Glomerular endothelial cell (primary cell): ENCODE measurements around the gene YWHAQ. TPM values are rescaled to one million over a fixed set of nuclear protein-coding genes. Genes with fewer than 3 reads are reported as not detected.
"Not testable (repeated sequence)": the region's sequence is repeated elsewhere in the genome, so short reads cannot be mapped to it uniquely, and the experiment has no call there.

Experiments
- DNase-seq: peaks from one replicate; pipeline ENCODE4 v3.0.0-alpha.2; 2011; ENCODE audit warnings: low read depth, low spot score; ENCODE audit errors: extremely low read depth
- total RNA-seq: library from RNA; depleted of rRNA; stranded (reverse); fragments of >200 nt; gene quantifications from 2 replicates; pipeline ENCODE4 v1.2.3, GENCODE V29; 2015

The YWHAQ gene
- total RNA-seq, 1 donor from 2014 or later = 305 TPM

DNA sequence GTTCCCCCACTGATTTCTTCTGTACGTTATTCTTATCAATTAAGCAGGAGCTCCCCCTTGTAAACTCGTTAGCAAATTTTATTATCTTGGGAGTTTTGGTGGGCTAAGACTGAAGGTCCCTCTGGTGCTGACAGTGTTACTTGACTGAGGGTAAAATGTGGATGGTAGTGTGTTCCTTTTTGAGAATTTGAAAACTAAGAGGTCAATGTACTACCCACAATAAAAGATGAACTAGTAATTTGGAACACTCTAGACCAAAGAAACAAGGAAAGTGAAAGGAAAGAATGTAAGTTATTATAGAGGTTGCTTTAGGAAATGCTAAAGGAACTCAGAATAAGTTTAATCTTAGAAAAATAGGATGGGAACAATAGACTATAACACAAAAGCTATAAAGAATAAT lies 35.1 kb downstream of the YWHAQ start:
- DNase-seq = no peak

DNA sequence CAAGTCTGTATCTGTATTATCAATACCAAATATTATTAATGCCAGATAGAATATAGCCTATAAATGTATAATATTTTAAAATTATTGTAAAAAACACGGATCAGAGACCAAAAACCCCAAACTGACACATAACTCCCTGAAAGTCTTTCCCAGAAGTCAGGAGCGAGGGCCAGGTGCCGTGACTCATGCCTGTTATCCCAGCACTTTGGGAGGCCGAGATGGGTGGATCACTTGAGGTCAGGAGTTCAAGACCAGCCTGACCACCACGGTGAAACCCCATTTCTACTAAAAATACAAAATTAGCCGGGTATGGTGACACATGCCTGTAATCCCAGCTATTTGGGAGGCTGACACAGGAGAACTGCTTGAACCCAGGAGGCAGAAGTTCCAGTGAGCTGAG lies 35.5 kb downstream of the YWHAQ start:
- not testable (repeated sequence) for DNase-seq

DNA sequence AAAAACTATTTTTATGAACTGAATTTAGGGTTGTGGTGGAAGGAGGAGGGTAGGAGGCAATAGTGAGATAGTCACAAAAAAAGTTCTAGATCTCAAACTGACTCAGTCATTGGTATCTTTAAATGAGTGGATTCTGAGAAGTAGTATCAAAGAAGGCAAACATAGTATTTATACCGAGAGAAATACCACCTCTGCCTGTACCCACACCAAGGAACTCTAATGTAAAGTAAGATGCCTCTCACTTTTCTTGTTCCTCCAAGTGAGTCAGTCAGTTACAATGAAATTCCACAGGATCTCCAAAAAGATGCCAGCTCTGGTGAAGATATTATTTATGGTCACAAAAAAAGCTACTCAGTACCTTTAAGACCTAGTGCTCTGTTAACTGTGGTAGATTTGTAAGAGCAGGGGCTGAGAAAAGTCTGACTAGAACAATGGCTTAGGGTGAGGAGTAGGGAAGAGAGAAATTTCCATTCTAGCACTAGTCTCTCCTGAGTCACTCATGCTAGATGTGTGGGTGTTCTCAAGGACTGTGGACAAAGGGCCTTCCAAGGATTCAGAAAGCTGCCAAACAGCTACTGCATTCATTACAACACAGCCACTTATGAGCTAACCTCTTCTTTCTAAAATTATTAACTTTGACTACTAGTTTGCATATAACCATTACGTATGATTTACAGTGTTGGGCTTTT lies 36.3 kb downstream of the YWHAQ start:
- DNase-seq = peak; percentile 20

DNA sequence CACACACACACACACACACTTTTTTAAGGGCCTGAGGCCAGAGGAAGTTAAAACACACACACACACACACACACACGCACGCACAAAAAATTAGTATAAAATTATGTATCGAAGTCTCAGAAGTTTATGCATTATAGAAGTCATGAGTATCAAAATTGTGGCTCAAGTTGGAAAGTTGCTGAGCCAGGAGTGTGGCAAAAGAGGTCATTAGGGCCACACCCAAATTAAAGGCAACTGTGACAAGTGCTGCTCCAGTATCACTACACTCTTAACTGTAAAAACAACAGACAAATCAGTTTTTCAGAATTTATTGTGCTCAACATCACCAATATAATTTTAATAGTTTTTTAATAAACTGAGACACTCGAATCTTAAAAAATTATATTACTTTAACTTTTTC lies 36.9 kb downstream of the YWHAQ start:
- DNase-seq = no peak

DNA sequence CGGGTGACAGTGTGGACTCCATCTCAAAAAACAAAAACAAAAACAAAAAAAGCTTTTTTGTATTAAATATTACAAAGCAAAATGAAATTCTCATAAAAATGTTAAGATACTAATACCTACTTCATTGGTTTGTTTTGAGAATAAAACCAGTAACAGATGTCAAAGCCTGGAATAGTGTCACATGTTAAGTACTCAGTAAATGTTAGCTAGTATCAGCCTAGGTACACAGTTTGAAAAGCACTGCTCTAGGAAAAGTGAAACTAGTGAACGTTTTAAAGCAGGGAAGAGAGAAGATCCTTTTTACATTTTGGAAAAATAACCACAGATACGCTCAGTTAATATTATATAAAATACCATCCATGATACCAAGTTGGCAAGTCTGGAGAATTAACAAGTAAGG lies 38.1 kb downstream of the YWHAQ start:
- DNase-seq = no peak

DNA sequence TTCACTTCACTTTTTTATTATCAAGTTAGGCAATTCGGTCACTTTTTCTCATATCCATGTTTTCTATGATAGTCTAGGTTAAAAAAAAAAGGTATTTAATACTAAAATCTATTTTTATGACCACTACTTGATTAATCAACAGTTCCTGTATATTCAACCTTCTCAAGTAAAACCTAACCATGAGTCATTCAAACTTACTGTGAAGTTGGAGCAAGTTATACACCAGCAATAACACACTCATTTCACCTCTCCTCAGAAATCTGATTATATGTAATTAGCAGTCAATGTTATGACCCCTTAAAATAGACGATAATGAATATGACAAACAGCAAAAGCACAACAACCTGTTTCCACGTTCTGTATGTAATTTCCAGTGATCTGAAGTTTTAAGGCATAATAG lies 40.2 kb downstream of the YWHAQ start:
- DNase-seq = no peak

DNA sequence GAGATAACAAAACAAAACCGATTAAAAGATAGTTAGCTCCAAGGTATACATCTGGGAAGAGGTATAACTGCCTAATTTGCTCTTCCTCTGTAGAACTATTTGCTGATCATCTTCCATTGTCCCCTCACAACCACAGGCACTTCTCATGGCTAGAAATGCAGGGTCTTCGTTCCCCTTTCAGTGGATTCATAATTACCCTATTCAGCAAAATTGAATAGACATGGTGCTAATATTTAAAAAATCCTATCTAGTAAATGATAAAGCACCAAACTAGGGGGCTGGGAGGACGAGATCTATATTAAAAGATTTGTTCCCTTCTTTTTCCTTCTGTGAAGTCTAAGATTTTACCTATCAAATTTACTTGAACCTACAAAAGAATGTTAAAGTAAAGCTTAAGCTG lies 44.3 kb downstream of the YWHAQ start:
- DNase-seq = no peak

DNA sequence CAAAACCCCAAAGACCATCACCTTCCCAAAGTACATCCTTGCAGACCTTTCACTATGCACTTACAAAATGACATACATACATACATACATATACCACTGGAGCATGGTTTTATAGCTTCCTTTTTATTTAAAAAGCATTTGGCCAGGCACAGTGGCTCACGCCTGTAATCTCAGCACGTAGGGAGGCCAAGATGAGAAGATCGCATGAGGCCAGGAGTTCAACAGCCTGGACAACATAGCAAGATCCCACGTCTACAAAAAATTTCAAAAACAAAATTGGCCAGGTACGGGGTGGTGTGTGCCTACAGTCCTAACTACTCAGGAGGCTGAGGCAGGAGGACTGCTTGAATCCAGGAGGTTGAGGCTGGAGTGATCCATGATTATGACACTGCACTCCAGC lies 45.3 kb downstream of the YWHAQ start:
- no peak for DNase-seq

DNA sequence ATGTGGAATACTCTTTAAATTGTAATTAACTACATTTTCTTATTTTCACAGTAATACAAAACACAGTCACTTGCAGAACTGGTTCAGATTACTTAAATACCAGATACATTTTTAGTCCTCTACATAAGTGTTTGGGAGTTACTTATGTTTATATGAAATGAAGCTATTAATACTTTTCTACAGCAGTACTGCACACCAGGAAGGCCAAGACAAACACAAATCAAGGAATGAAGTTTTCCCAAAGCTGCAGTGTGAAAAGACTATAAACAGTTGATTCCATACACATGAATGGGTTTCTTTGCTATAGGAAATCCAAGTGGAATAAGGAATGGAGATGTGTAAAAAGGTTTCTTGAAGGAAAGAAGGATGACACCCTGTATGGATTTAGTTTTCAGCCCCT lies 45.9 kb downstream of the YWHAQ start:
- not testable (repeated sequence) for DNase-seq

DNA sequence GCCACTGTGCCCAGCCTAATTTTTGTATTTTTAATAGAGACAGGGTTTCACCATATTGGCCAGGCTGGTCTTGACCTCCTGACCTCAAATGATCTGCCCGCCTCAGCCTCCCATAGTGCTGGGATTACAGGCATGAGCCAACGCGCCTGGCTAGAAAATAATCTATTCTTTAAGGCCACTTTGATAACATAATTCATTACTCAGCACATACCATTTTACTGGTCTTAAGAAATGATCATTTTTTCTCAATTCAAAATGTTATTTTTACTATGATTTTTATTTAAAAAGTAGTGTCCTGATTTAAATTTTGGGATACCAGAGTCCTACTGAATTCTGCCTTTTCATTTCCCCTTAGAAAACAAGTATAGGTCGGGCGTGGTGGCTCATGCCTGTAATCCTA lies 48.2 kb downstream of the YWHAQ start:
- DNase-seq = no peak

DNA sequence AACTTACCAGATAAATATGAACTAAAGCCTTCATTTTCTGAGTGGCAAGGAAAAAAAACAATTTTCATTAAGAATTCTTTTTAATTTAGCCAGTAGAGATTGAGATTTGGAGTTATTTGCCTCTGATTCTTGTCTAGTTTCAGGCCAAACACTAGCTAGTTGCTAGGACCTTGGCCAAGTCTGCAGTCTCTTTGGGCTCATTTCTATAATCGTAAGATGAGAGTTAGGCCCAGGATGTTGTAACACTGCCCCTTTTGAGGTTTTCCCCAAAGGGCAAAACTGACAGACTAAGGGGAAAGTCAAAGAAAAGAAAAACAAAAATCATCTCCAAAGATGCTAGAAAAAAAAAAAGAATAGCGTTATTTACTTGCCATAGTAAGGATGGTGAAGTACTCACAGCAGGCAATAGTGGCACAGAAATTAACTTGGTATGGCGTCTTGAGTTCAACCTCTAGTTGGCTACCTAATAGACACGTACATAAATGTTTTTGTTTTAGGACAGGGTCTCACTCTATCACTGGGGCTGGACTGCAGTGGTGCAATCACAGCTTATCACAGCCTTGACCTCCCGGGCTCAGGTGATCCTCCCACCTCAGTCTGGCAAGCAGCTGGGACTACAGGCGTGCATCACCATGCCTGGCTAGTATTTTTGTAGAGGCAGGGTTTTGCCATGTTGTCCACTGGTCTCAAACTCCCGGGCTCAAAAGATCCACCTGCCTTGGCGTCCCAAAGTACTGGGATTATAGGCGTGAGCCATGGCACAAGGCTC lies 52.1 kb downstream of the YWHAQ start:
- no peak for DNase-seq

DNA sequence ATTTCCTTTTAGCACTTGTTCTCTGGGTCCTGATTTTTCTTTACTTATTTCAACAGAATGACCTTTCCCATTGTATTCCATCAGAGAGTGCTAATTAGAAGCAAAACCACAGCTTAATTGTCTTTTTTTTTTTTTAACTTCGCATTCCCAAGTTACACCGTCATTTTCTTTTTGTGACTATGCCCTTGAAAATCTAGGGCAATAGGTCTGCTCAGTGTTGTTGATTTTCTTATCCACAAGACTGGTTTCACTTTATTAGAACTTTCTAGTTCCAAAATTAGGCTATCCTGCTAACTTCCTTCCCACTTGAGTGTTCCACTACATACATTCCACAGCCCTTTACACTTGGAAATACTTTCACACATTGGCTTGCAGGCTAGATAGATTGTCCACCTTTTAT lies 56.5 kb downstream of the YWHAQ start:
- DNase-seq = no peak

DNA sequence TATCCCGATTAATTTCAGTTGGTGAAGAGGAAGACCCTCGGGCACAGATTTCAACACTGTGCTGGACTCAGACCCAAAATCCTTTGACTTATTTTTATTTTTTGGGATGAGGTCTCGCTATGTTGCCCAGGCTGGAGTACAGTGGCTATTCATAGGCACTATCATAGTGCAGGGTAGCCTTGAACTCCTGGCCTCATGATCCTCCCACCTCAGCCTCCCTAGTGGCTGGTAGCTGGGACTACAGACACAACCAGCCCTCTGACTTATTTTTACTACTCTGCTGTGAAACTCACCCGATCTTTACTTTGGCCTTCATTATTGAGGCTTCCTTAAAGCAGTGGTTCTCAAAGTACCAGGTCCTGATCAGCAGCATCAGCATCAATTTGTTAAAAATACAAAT lies 57.0 kb downstream of the YWHAQ start:
- DNase-seq = no peak

DNA sequence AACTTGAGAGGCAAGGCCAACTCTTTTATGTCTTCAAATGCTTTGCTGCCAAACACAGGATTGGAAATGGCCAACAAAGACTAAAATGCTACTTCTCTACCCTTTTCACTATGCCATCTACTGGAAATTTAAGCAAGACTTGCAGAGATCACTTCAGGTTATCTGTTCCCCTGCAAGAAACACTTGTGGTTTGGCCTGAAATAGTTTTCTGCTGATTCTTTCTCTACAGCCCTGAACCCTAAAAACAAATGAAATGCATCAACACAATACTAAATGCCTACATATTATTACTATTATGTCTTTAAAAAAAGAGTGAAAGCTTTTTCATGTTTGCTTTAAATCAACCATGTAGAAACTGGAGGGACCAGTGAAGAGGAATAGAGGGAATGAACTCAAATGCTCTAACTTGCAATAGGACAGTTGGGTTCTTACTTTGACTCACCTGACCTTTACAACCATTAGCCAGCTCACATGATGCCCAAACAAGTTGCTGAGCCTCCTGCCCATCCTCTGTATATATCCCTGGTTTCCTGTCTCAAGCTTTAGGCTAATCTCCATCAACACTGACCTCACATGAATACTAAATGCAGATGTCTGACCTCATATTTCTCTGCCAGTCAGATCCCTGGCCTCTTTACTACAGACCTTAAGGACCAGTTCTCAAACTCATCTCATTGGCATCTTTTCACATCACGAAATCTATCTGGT lies 57.6 kb downstream of the YWHAQ start:
- DNase-seq = no peak

DNA sequence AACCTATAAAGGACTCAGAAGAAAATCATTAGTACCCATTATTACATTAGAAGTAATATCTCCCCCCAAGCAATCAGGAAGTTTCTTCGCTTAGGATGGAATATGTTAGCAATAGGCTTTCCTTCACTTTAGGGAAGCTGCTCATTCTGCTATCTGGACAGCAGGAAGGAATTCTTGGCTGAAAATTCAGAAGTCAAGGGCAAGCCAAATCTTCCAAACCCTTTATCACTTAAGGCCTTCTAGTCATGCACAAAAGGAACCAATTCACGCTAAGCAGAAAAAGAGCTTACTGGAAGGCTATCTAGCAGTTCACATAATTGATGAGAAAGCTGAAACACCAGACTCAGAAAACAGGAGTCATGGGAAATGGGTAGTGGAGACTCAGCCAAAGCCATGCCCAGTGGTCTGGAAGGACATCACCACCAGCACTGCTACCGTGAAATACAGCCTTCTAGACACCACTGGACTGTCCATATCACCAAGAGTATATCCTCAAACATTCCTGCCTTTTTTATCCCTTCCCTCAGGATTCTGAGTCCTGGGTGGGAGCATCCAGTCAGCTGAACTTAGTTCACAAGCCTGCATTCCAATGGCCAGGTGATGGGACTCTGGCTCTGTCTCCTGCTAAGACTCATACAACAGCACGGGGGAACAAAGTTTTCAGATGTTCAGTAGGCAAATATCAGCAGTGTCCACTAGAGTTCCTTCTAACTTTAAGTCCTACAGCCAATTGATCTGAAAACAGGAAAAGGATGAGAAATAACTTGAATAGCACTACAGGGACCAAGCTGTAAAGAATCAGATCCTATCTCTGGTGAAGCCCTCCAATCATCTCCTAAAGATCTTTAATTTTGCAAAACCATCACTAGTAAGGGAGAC lies 60.4 kb downstream of the YWHAQ start:
- no peak for DNase-seq

DNA sequence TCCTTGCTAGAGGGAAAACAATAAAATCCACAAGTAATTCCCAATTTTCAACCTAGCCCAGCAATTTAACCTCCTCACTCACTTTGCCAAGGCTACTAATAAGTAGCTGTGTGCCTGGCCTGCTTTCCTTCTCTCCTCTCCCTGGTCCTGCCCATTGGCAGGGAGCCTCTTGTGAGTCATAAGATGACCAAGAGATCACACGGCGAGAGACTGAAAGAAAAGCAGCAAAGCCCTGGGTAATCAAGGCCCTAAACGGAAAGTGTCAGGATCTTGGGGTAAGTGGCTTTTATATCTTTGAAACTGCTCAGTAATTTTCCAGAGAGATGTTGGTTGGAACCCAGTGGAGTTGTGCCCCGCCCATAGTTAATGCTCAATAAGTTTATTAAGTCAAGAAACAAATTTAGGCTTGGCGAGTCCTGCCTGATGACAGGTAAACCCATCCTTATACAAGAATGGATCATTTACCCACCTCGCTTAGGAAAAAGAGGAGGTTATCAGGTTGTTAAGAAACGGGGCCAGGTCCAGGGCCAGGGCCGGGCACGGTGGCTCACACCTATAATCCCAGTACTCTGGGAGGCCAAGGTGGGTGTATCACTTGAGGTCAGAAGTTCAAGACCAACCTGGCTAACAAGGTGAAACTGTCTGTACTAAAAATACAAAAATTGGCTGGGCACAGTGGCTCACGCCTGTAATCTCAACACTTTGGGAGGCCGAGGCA lies 65.2 kb downstream of the YWHAQ start:
- no peak for DNase-seq

DNA sequence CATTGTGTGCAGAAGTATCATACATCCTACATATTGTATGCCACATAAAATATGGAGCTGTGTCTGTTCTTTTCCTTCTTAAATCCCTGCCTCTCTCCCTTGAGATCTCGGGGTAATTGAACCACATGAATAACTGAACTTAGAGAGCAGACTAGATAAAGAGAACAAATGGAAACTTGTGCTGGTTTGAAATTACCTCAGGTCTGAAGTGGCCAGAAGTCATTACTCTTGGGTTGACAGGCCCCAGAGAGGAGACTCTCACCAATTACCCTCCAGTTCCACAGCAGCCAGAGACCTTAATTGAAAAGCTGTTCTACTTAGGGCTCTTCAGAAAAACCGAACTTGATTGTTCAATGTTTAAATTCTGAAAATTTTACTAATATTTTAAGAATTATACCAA lies 70.2 kb downstream of the YWHAQ start:
- DNase-seq = no peak

DNA sequence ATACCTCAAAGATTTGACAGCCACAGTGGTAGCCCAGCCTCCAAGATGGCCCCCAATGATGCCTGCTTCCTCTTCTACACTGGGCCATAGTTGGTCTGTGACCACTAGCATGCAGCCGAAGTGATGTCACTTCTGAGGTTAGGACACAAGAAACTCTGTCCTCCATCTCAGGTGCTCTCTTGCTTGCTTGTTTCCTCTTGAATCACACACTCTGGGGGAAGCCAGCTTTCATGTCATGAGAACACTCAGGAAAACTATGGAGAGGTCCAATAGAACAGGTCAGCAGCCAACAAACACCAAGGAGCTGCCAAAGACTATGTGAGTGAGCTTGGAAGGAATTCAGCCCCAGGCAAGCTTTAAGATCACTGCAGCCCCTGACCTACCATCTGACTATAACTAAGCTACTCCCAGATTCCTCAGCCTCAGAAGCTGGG lies 71.8 kb downstream of the YWHAQ start:
- DNase-seq = no peak

DNA sequence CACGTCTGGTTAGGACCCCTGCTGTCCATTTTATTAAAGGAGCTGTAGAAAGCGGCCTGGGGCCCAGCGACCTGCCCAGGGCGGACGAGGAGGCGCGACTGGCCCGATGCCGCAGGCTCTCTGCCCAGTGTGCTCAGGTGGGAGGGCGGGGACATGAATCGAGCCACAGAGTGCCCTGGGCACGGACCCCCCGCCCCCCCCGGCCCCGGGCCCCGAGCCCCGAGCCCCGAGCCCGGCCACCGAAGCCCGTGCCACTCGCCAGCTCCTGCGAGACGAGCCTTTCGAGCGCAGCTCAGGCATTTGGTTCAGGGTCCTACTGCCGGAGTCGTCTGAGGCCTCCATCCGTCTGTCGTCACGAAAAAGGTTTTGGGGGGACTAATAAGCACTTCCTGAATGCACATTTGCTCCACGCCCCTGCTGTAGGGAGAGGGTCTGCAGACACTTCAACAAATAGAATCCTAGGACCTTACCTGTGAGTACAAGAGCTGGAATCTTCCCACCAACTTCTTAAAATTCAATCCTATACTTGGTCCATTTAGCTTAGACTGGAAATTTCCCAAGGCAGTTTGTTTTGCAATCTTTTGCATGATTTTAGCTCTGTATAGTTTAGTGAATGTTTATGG lies 74.6 kb downstream of the YWHAQ start:
- DNase-seq = no peak
